ENCODE data around the gene POGK.
A peak's percentile ranks its signal among the peaks of the same experiment; 100 is the strongest.
"Not testable (repeated sequence)": the region's sequence is repeated elsewhere in the genome, so short reads cannot be mapped to it uniquely, and the experiment has no call there.

Gene POGK

GRCh38 chr1:166855558-166855957 is 16.3 kb downstream of the POGK start:
- no peak for DNase-seq (ENCODE audit: low read depth, low spot score)

- no peak for DNase-seq (ENCODE audit: low read depth, low spot score)
These were observed 18.7 kb downstream of the POGK start for GRCh38 chr1:166857995-166858394.

GRCh38 chr1:166858726-166859419 is 19.6 kb downstream of the POGK start:
- DNase-seq (ENCODE audit: low read depth, low spot score), result no peak

DNA sequence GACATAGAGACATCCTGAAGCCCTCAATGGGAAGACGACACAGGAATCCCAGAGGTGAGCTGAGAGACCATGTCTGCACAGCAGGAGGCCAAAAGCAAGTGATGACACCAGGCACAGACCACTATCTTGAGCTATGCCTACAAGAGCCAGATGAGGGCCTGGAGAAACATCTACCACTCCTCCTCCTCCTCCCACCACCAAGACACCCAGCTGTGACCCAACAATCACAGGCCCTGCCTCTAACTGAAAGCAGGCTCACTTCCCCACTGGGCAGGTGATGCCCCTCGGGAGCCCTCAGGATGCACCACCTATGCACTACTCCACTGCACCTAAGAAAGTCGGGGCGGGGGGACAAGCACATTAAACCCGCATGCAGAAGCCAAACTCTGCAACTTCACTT is 20.3 kb downstream of the POGK start:
- peak; percentile 42 for DNase-seq (ENCODE audit: low read depth, low spot score)

DNA sequence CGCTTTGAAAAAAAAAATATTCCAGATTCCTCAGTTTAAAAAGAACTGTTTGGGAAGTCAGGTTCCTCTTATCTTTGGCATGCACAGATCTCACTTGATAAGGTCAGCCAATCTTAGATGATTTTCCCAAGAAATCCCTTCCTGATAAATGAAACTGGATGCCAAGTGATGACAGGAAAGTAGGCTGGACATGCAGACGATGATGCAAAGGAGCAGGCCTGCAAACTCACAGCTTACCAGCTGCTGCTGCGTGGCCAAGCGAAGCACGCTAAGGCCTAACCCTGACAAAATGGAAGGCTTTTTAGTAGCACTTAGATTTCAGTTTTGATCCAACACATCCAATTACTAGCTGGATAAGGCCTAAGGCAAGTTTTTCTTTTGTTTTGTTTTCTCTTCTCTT is 26.7 kb downstream of the POGK start:
- no peak for DNase-seq (ENCODE audit: low read depth, low spot score)

GRCh38 chr1:166868639-166869038 is 29.4 kb downstream of the POGK start:
- no peak for DNase-seq (ENCODE audit: low read depth, low spot score)

GRCh38 chr1:166869318-166870099 is 30.2 kb downstream of the POGK start:
- no peak for DNase-seq (ENCODE audit: low read depth, low spot score)

DNA sequence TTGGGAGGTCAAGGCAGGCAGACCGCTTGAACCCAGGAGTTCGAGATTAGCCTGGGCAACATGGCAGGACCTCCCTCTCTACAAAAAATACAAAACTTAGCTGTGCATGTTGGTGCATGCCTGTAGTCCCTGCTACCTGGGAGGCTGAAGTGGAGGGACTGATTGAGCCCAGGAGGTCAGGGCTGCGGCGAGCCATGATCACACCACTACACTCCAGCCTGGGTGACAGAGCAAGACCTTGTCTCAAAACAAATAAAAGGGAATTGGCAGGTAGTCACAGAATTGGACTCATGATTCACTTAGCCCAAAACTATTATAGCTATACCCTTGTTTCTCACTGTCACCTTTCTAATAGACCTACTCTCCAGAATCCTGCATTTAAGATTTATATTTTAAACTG is 31.3 kb downstream of the POGK start:
- DNase-seq (ENCODE audit: low read depth, low spot score), result no peak

DNA sequence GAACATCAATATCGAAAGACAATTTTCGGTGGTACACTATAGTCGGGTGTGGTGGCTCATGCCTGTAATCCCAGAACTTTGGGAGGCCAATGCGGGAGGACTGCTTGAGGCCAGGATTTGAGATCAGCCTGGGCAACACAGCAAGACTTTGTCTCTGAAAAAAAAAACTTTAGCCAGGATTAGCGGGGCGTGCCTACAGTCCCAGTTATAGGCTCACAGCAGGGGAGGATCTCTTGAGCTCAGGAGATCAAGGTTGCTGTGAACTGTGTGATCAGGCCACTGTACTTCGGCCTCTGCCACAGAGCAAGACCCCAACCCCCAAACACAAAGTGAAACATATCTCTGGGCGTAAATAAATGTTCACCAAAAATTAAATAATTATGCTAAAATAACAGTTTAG is 35.2 kb downstream of the POGK start:
- peak; percentile 19 for DNase-seq (ENCODE audit: low read depth, low spot score)

- DNase-seq (ENCODE audit: low read depth, low spot score), result no peak
These were observed 36.0 kb downstream of the POGK start for GRCh38 chr1:166875302-166875733.

DNA sequence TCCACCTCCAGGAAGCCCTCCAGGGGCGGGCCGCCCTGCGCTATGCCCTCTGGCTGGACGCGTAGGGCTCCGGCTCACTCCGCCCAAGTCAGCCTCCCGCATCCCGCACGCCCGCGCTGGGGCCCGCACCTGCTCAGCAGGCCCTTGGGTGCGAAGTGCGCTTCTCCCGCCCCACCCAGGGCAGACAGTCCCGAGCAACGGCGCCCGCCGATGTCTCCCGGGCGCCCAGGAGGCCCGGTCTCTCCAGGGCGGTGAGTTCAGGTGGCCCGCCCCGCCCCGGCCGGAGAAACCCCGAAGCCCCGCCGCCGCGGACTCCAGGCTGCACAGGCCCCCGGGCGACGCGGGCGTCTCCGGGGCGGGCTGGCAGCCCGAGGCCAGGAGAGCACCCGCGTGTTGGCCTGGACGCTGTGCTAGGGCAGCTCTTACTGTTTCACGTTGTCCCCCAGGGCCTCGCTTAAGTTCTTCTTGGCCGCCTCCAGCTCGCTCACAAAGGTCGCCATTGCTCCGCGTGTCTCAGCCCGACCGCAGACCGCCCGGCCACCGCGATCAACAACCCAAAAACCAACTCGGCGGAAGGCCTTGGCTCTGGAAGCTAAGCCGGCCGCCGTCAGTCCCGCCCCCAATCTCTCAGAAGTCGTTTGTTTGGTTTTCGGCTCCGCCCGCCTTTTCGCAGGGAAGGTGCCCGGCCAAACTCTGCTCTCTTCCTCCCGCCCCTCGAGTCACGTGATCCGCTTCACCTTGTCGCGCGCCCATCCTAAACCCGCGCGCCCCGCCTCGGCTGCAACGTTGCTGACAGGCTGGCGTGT is 36.7 kb downstream of the POGK start, which contains the start of gene TADA1:
Gene TADA1 (minus strand): TSS at position 531 of the 806 bp plus-strand sequence. CDS start 31 bp downstream, at position 500.
- peak; percentile 99 for DNase-seq (ENCODE audit: low read depth, low spot score)

- no peak for DNase-seq (ENCODE audit: low read depth, low spot score)
These were observed 37.2 kb downstream of the POGK start for GRCh38 chr1:166876540-166876838.

GRCh38 chr1:166878173-166878917 is 39.1 kb downstream of the POGK start:
- DNase-seq (ENCODE audit: low read depth, low spot score), result not testable (repeated sequence)

- no peak for DNase-seq (ENCODE audit: low read depth, low spot score)
These were observed 43.6 kb downstream of the POGK start for GRCh38 chr1:166882893-166883292.

DNA sequence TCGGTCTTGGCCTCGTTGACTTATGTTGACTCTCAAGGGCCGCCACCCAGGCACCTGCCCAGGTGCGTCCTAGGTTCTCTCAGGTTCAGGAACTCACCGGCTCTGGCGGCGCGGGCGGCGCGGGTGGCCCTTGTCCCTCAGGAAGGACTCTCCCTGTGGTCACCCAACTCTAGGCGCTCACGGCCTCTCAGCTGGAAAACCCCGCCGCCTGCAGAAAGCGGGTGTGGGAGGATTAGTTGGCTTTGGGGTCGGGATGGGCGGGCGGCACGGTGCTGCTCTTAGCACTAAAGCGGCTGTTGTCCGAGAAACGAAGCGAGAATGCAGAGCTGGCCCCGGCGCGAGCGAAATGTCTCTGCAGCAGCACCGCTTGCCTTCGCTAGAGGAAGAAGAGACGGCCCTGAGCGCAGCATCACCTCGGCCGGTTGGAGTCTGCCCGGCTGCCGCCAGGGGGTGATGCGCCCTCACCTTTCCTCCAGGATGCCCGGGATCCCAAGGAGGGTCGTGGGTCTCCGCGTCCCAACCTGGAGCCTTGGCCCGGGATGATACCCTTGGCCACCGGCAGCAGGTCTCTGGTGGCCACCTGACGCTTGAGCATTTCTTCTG is 44.9 kb downstream of the POGK start:
- DNase-seq (ENCODE audit: low read depth, low spot score), result peak; percentile 93

DNA sequence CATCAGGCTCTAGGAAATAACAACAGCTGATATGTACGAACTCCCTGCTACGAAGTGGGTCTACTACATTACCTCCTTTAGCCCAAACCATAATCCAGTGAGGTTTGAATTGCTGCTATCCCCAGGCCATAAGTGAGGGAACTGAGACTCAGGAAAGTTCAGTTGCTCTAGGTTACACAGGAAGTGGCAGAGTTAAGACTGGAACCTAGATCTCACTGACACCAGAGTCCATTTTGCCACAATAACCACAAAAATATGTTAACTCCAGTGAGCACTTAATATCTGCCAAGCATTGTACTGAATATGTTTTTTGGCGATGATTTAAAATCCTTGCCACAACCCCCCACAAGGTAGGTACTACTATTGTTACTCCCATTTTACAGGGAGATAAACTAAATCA is 45.7 kb downstream of the POGK start:
- DNase-seq (ENCODE audit: low read depth, low spot score), result no peak

GRCh38 chr1:166888373-166889111 is 49.3 kb downstream of the POGK start:
- DNase-seq (ENCODE audit: low read depth, low spot score), result no peak

DNA sequence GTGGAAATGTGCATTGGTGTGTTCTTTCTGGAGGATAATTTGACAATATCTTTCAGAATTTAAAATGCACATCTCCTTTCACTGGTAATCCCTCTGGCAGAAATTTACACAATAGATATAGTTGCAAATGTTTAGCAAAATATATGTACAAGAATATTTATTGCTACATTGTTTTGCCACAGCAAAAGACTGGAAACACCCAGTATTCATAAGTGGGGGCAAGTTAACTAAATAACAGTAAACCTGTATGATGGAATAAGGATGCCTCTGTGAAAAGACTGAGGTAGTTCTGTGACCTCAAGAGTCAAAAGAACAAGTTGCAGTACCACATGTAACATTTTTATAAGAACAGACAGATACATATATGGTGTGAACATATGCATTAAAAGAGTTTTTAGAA is 50.5 kb downstream of the POGK start:
- DNase-seq (ENCODE audit: low read depth, low spot score), result no peak

DNA sequence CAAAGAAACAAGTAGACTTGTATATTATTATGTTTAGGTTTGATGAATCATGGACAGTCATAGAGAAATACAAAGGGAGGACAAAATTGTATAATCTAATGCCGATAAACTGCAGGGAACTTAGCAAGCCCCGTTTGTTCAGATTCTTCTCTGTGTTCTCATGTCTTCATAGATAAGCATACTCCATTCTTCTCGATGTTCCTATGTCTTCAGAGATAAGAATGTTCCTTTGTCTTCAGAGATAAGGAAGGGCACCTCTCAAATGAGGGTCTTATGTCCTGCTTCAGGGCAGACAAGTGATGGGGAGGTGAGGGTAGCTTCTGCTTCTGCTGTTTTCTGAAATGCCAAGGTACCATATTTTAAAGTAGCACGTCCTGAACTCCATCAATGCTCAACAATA is 56.5 kb downstream of the POGK start:
- no peak for DNase-seq (ENCODE audit: low read depth, low spot score)

DNA sequence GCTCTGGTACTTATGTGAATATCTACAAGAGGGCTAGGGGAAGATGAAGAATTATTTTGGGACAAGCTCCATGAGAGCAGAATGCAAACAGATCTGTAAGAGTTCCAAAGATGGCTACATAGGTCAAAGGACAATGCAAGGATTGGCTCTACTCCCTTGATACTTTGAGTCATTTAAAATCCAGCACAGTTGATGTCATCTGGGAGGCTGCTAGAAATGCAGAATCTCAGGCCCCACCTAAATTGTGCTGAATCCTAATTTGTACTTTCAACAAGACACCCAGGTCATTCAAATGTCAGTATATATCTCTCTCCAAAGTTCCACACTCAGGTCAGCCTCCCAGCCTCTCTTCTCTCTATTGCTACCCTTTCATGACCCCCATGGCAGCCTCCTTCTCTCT is 60.5 kb downstream of the POGK start:
- no peak for DNase-seq (ENCODE audit: low read depth, low spot score)

- no peak for DNase-seq (ENCODE audit: low read depth, low spot score)
These were observed 61.7 kb downstream of the POGK start for GRCh38 chr1:166900987-166901386.

Data from ELF-1 (cell line).